WTC11 (cell line): ENCODE results near the gene HP1BP3. TPM values are rescaled to one million over a fixed set of nuclear protein-coding genes. Genes with fewer than 3 reads are reported as not detected.
A peak's percentile ranks its signal among the peaks of the same experiment; 100 is the strongest.

Experiments
- ATAC-seq: fragments of 200-7000 bp; cut with Tn5 transposase; 2 replicates; pipeline ENCODE4 v1.10.0; 2021; ENCODE audit warnings: mild to moderate bottlenecking, moderate library complexity
- Bru-seq: library from RNA; stranded (reverse); fragments of 400-500 nt; gene quantifications from one replicate; lab custom pipeline; 2021; lab: Mats Ljungman, UMichigan
- CTCF ChIA-PET: fragments of 300-600 bp; sonication (Branson Sonifier 250); formaldehyde crosslinking; loops from one replicate; lab custom pipeline; 2021; ENCODE audit warnings: antibody characterized with exemption; lab: Charles Lee
- POLR2A ChIA-PET: fragments of 350-600 bp; sonication (Branson Sonifier 250); formaldehyde crosslinking; loops from one replicate; lab custom pipeline; 2021; ENCODE audit warnings: antibody characterized with exemption; lab: Charles Lee
- DNase-seq: peaks from one replicate; pipeline ENCODE4 v3.0.0; 2021; ENCODE audit warnings: low spot score
- H3K27ac Mint-ChIP-seq: 2 replicates; pipeline ENCODE4 v1.8.0; 2021; ENCODE audit warnings: mixed read lengths
- H3K27me3 Mint-ChIP-seq: 2 replicates; pipeline ENCODE4 v1.8.0; 2021; ENCODE audit warnings: low read depth, mild to moderate bottlenecking, moderate library complexity, mixed read lengths
- H3K36me3 Mint-ChIP-seq: 2 replicates; pipeline ENCODE4 v1.8.0; 2021; ENCODE audit warnings: mixed read lengths
- H3K4me1 Mint-ChIP-seq: 2 replicates; pipeline ENCODE4 v1.8.0; 2022; ENCODE audit warnings: mixed read lengths
- H3K4me3 Mint-ChIP-seq: 2 replicates; pipeline ENCODE4 v1.8.0; 2021; ENCODE audit warnings: mild to moderate bottlenecking, moderate library complexity, mixed read lengths
- H3K9me3 Mint-ChIP-seq: 2 replicates; pipeline ENCODE4 v1.8.0; 2021; ENCODE audit warnings: mixed read lengths
- ARID4B ChIP-seq: sonication (generic); formaldehyde crosslinking; IDR thresholded peaks from 2 replicates; pipeline ENCODE4 v1.8.0; 2023; ENCODE audit warnings: missing genetic modification reagents, mild to moderate bottlenecking, borderline replicate concordance
- ATF6 ChIP-seq: sonication (generic); formaldehyde crosslinking; IDR thresholded peaks from 2 replicates; pipeline ENCODE4 v1.8.1; 2023; ENCODE audit warnings: mild to moderate bottlenecking, missing genetic modification reagents
- FOXP1 ChIP-seq: sonication (generic); formaldehyde crosslinking; IDR thresholded peaks from 2 replicates; pipeline ENCODE4 v1.8.0; 2022; ENCODE audit warnings: missing genetic modification reagents, mild to moderate bottlenecking, moderate library complexity, borderline replicate concordance
- GTF2I ChIP-seq: fragments of 250-450 bp; sonication (Bioruptor Pico); conservative IDR thresholded peaks from 2 replicates; pipeline ENCODE4 v1.4.0; 2021; ENCODE audit warnings: mild to moderate bottlenecking
- HMGA2 ChIP-seq: fragments of 250-450 bp; sonication (Bioruptor Pico); IDR thresholded peaks from 2 replicates; pipeline ENCODE4 v1.4.0; 2021; ENCODE audit warnings: mild to moderate bottlenecking, moderate library complexity
- JAZF1 ChIP-seq: fragments of 250-450 bp; sonication (Bioruptor Pico); IDR thresholded peaks from 2 replicates; pipeline ENCODE4 v1.9.0; 2021; ENCODE audit warnings: moderate library complexity, mild to moderate bottlenecking, inconsistent platforms
- PRRX2 ChIP-seq: fragments of 250-450 bp; sonication (Bioruptor Pico); IDR thresholded peaks from 2 replicates; pipeline ENCODE4 v1.8.0; 2021; ENCODE audit warnings: mild to moderate bottlenecking
- TP53 ChIP-seq: sonication (generic); formaldehyde crosslinking; IDR thresholded peaks from 2 replicates; pipeline ENCODE4 v1.8.1; 2023; ENCODE audit warnings: mild to moderate bottlenecking, missing genetic modification reagents
- ZNF121 ChIP-seq: sonication (generic); formaldehyde crosslinking; IDR thresholded peaks from 2 replicates; pipeline ENCODE4 v1.8.0; 2023; ENCODE audit warnings: missing genetic modification reagents
- ZNF416 ChIP-seq: fragments of 250-450 bp; sonication (Bioruptor Pico); IDR thresholded peaks from 2 replicates; pipeline ENCODE4 v1.9.0; 2021; ENCODE audit warnings: mild to moderate bottlenecking, inconsistent platforms
- ZNF671 ChIP-seq: fragments of 250-450 bp; sonication (Bioruptor Pico); IDR thresholded peaks from 2 replicates; pipeline ENCODE4 v1.8.0; 2021; ENCODE audit warnings: mild to moderate bottlenecking
- long read RNA-seq, 3 experiments: library from RNA in 1 of 3; library from capped mRNA in 1 of 3; library from polyadenylated mRNA in 1 of 3; unstranded in 2 of 3; stranded (forward) in 1 of 3; transcript quantifications; one replicate each; pipeline ENCODE4 v2.0.0, GENCODE V29; 2021
- total RNA-seq: library from RNA; stranded (reverse); gene quantifications from 3 replicates; pipeline ENCODE4 v1.2.3, GENCODE V29; 2021
- TF ChIP-seq, protein P1 (sequence below): sonication (generic); formaldehyde crosslinking; IDR thresholded peaks from 2 replicates; pipeline ENCODE4 v1.8.0; 2022; ENCODE audit warnings: mild to moderate bottlenecking, missing genetic modification reagents
- TF ChIP-seq, protein P2 (sequence below): sonication (generic); formaldehyde crosslinking; IDR thresholded peaks from 2 replicates; pipeline ENCODE4 v1.8.1; 2022; ENCODE audit warnings: mild to moderate bottlenecking, moderate library complexity, missing genetic modification reagents
- TF ChIP-seq, protein P3 (sequence below): sonication (generic); formaldehyde crosslinking; IDR thresholded peaks from 2 replicates; pipeline ENCODE4 v1.8.1; 2022; ENCODE audit warnings: mild to moderate bottlenecking, missing genetic modification reagents, moderate library complexity, borderline replicate concordance

Gene HP1BP3
- total RNA-seq, result 121 to 140 TPM (median 132 TPM) in 3 replicates
- percentile 94 among the genes with signal in this experiment for Bru-seq, nascent RNA
- long read RNA-seq, experiment 1, full-length matches to known transcripts, result 26 of 311 reads
- long read RNA-seq, experiment 1, partial matches to known transcripts, result 42 of 311 reads
- long read RNA-seq, experiment 1, other reads (novel, unspliced or antisense), result 243 of 311 reads
- long read RNA-seq, experiment 2, full-length matches to known transcripts, result 1 of 73 reads
- long read RNA-seq, experiment 2, partial matches to known transcripts, result 10 of 73 reads
- long read RNA-seq, experiment 2, other reads (novel, unspliced or antisense), result 62 of 73 reads
- long read RNA-seq, experiment 3, partial matches to known transcripts, result 2 of 12 reads
- long read RNA-seq, experiment 3, other reads (novel, unspliced or antisense), result 8 of 12 reads

- peak; percentile 33 for ATAC-seq
- ChIA-PET CTCF (interaction anchor here (0.6 to 2.4 kb wide), 8 partner anchors 59 to 575 kb away, joined by 3 to 13 read pairs (median 4); partner anchors contain the start of genes DDOST and KIF17), POLR2A (interaction anchor here (0.6 to 2.5 kb wide), 16 partner anchors 9 to 384 kb away, joined by 3 to 14 read pairs (median 4); partner anchors contain the start of genes DDOST, KIF17 and SH2D5)
- Mint-ChIP-seq H3K4me3 (peak within 1 kb of the TSS; percentile 100), H3K9me3 (no peaks in the 10 kb centered on the region), H3K36me3 (no peaks in the 10 kb centered on the region), H3K4me1 (peaks cover 24% of the 10 kb centered on the region), H3K27me3 (no peaks in the 10 kb centered on the region), H3K27ac (peak within 1 kb of the TSS; percentile 98)
- TF ChIP-seq JAZF1 (CRISPR knock-in tag), result no peak
- no peak for TF ChIP-seq TP53
- TF ChIP-seq, protein P1, sequence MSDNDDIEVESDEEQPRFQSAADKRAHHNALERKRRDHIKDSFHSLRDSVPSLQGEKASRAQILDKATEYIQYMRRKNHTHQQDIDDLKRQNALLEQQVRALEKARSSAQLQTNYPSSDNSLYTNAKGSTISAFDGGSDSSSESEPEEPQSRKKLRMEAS (CRISPR knock-in tag), result 0 out of 2 replicates have a peak, but pooled peaks have one; percentile 25
- TF ChIP-seq, protein P2, sequence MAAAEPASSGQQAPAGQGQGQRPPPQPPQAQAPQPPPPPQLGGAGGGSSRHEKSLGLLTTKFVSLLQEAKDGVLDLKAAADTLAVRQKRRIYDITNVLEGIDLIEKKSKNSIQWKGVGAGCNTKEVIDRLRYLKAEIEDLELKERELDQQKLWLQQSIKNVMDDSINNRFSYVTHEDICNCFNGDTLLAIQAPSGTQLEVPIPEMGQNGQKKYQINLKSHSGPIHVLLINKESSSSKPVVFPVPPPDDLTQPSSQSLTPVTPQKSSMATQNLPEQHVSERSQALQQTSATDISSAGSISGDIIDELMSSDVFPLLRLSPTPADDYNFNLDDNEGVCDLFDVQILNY, result peak; percentile 12; the same call in 1 of the 2 replicates
- TF ChIP-seq ZNF671 (CRISPR knock-in tag), result 0 out of 2 replicates have a peak, but pooled peaks have one; percentile 37
- 0 out of 2 replicates have a peak, but pooled peaks have one; percentile 7 for TF ChIP-seq PRRX2 (CRISPR knock-in tag)
- peak; percentile 76; the same call in 1 of the 2 replicates for TF ChIP-seq ZNF416 (CRISPR knock-in tag)
- TF ChIP-seq ARID4B, result peak; percentile 37; the same call in 1 of the 2 replicates
- DNase-seq, result peak; percentile 54
Observed at GRCh38 chr1:20787029-20787839, at the start of gene HP1BP3. TSS of gene HP1BP3 (minus strand) at chr1:20787307. CDS start at chr1:20780440, 6,867 bp downstream.

DNA sequence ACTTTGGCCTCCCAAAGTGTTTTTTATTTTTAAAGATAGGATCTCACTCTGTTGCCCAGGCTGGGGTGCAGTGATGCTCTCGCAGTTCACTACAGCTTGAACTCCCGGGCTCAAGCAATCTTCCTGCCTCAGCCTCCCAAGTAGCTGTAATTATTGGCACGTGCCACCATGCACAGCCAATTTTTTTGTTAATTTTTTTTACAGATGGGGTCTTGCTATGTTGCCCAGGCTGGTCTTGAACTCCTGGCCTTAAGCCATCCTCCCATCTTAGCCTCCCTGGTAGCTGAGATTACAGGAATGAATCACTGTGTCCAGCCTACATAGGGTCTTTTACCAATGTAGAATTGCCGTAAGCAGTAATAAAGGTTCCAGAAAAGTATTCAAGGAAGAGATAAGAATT is 49.1 kb upstream of the HP1BP3 start:
- Mint-ChIP-seq H3K9me3 (0 out of 2 replicates have a peak, but pooled peaks cover 5% of the 10 kb centered on the region), H3K27me3 (no peaks in the 10 kb centered on the region), H3K27ac (no peak overlapping the region), H3K36me3 (peaks cover 40% of the 10 kb centered on the region), H3K4me3 (no peak overlapping the region), H3K4me1 (no peaks in the 10 kb centered on the region)
- ChIA-PET POLR2A (no interaction called here), CTCF (no interaction called here)
- ATAC-seq (no peak), DNase-seq (no peak)
- peak; percentile 70; the same call in 1 of the 2 replicates for TF ChIP-seq ZNF121 (CRISPR knock-in tag)
- TF ChIP-seq GTF2I (CRISPR knock-in tag), result 0 out of 2 replicates have a peak, but pooled peaks have one; percentile 24
- TF ChIP-seq FOXP1 (CRISPR knock-in tag), result no peak
- TF ChIP-seq HMGA2 (CRISPR knock-in tag), result no peak
- TF ChIP-seq, protein P3, sequence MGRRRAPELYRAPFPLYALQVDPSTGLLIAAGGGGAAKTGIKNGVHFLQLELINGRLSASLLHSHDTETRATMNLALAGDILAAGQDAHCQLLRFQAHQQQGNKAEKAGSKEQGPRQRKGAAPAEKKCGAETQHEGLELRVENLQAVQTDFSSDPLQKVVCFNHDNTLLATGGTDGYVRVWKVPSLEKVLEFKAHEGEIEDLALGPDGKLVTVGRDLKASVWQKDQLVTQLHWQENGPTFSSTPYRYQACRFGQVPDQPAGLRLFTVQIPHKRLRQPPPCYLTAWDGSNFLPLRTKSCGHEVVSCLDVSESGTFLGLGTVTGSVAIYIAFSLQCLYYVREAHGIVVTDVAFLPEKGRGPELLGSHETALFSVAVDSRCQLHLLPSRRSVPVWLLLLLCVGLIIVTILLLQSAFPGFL (CRISPR knock-in tag), result no peak
- no peak for TF ChIP-seq ATF6 (CRISPR knock-in tag)
